Left colon (tissue), 2 donors: ENCODE data around the gene ZER1. TPM values are rescaled to one million over a fixed set of nuclear protein-coding genes. Genes with fewer than 3 reads are reported as not detected.
"Not testable (repeated sequence)": the region's sequence is repeated elsewhere in the genome, so short reads cannot be mapped to it uniquely, and the experiment has no call there.

Experiments used
- ATAC-seq: fragments of 200-7000 bp; cut with Tn5 transposase; one replicate; pipeline ENCODE4 v1.9.1; 2020; ENCODE audit warnings: mild to moderate bottlenecking, moderate library complexity
- DNase-seq, 2 donors: peaks; one replicate each; pipeline ENCODE4 v3.0.0-alpha.2; 2020
- intact Hi-C, 2 donors: fragments of 100-400 bp; cut with DNase I in 1 of 2; cut with micrococcal nuclease in 1 of 2; formaldehyde crosslinking; loops; one replicate each; pipeline versions ENCODE4 v1.11.2 to v1.14.0; 2022; cut with DNase I, micrococcal nuclease
- long read RNA-seq: library from polyadenylated mRNA; unstranded; transcript quantifications from one replicate; pipeline ENCODE4 v2.0.0, GENCODE V29; 2021
- total RNA-seq, 2 donors: library from RNA; stranded (reverse); fragmentation: NEBNext Ultra II Directional; extraction: Animal tissue kit (Norgen Biotek cat#: 25700); gene quantifications; one replicate each; pipeline ENCODE4 v1.2.1, GENCODE V29; 2021
- donor health status: DM: no; HTN: no; CAD: no.
- donor health status: DM: yes; HTN: yes; CAD: no.

Gene ZER1
- 10 to 100 TPM; 53.0 to 62.0 TPM for total RNA-seq
- long read RNA-seq, full-length matches to known transcripts = 6 of 87 reads
- long read RNA-seq, partial matches to known transcripts = 29 of 87 reads
- long read RNA-seq, other reads (novel, unspliced or antisense) = 52 of 87 reads

- ATAC-seq = peak; percentile 95
- peak; percentile 91 to 97 for DNase-seq
- intact Hi-C loops = no loop called here
Measured at GRCh38 chr9:128771745-128772519, at the start of gene ZER1. ZER1 (minus strand) TSS chr9:128771927; CDS start chr9:128755565, 16,362 bp downstream.

GRCh38 chr9:128820665-128821583 is 49.2 kb upstream of the ZER1 start:
- ATAC-seq (no peak), DNase-seq (no peak)
- intact Hi-C loops = no loop called here

GRCh38 chr9:128819716-128820664 is 48.3 kb upstream of the ZER1 start:
- peak; percentile 29 to 57 for DNase-seq
- peak; percentile 16 for ATAC-seq
- intact Hi-C loops = no loop called here

GRCh38 chr9:128818839-128819715 is 47.4 kb upstream of the ZER1 start:
- intact Hi-C loops = no loop called here
- ATAC-seq (peak; percentile 31), DNase-seq (peak in 1 of 2 donors; percentile 66)

- ATAC-seq (peak; percentile 90), DNase-seq (peak; percentile 96 to 98)
- intact Hi-C loops = no loop called here
Measured at GRCh38 chr9:128818099-128818838, 46.5 kb upstream of the ZER1 start, which contains the start of gene ENDOG. ENDOG (plus strand) TSS chr9:128818500; CDS start chr9:128818685, 185 bp downstream.

GRCh38 chr9:128810873-128811272 is 39.1 kb upstream of the ZER1 start:
- intact Hi-C loops = no loop called here
- ATAC-seq = no peak
- DNase-seq = no peak

GRCh38 chr9:128809831-128810230 is 38.1 kb upstream of the ZER1 start:
- intact Hi-C loops = no loop called here
- ATAC-seq (no peak), DNase-seq (no peak)

- DNase-seq = no peak
- intact Hi-C loops = no loop called here
- peak; percentile 21 for ATAC-seq
Measured at GRCh38 chr9:128809036-128809599, 37.4 kb upstream of the ZER1 start.

GRCh38 chr9:128808543-128808942 is 36.8 kb upstream of the ZER1 start:
- ATAC-seq (no peak), DNase-seq (no peak)
- intact Hi-C loops = no loop called here

GRCh38 chr9:128807827-128808226 is 36.1 kb upstream of the ZER1 start:
- intact Hi-C loops = no loop called here
- no peak for DNase-seq
- no peak for ATAC-seq

- ATAC-seq (no peak), DNase-seq (no peak)
- intact Hi-C loops = no loop called here
Measured at GRCh38 chr9:128805661-128806060, 33.9 kb upstream of the ZER1 start.

GRCh38 chr9:128802482-128802881 is 30.8 kb upstream of the ZER1 start:
- intact Hi-C loops = no loop called here
- DNase-seq = no peak
- ATAC-seq = no peak

GRCh38 chr9:128800061-128800460 is 28.3 kb upstream of the ZER1 start:
- ATAC-seq = no peak
- DNase-seq = no peak
- intact Hi-C loops = no loop called here

GRCh38 chr9:128798896-128799295 is 27.2 kb upstream of the ZER1 start:
- DNase-seq (no peak), ATAC-seq (no peak)
- intact Hi-C loops = no loop called here

- intact Hi-C loops, DNase-seq: not testable (repeated sequence)
- ATAC-seq = peak; percentile 66
Measured at GRCh38 chr9:128794961-128795360, 23.2 kb upstream of the ZER1 start.

GRCh38 chr9:128792978-128793686 is 21.4 kb upstream of the ZER1 start:
- DNase-seq (no peak), ATAC-seq (no peak)
- intact Hi-C loops = no loop called here
